ENCODE results near the gene TRPM4. TPM values are rescaled to one million over a fixed set of nuclear protein-coding genes. Genes with fewer than 3 reads are reported as not detected.
A peak's percentile ranks its signal among the peaks of the same experiment; 100 is the strongest.
"Not testable (repeated sequence)": the region's sequence is repeated elsewhere in the genome, so short reads cannot be mapped to it uniquely, and the experiment has no call there.

Gene TRPM4
- polyA plus RNA-seq, 4 donors, result 15.8 to 298 (median 92.6) TPM

DNA sequence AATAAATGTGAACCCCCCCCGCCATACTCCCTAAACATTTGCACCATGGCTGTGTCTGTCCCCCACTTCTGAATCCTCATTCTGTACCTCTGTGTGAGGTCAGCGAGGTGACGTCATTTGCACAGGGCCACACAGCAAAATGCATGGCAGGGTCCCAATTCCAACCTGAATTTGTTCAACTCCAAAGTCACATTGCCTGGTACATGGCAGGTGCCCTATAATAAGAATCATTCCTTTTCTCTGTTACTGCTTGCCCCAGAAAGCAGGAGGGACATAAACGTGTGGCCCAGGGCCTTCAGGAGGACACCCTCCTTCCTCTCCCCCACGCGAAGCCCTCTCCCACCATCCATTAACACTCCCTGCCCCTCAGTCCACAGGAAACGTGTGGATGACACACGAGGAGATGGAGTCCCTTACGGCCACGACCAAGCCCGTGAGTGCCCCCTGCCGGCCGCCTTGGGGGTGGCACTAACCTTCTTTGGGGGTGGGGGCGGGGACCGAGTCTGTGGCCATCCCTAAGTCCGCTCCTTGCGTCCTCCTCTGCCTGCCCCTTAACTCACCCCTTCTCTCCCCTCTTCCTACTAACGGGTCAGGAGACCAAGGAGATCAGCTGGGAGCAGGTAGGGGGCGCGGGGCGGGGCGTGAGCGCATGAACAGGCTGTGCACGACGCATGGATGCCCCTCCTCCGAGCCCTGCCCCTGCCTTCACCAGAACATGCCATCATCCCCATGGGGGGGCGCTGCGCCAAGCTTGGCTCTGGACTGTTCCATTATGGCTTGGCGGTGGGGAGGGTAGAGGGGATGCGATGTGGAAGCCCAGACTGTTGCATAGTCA, 11.8 kb upstream of the TRPM4 start:
- peaks cover 0 to 26% (median 0%) of the 10 kb centered on the region in 3 donors for H3K4me1 ChIP-seq (ENCODE audit: control insufficient read depth in 3 of 3, insufficient read depth in 2 of 3, low read depth in 1 of 3, low read length in 2 of 3)
- WGBS, 3 donors, result 7 to 8% (median 8%) methylated on average over 28 to 30 of the region's 30 CpGs

GRCh38 chr19:49146408-49146770, 11.2 kb upstream of the TRPM4 start:
- Histone ChIP-seq H3K4me1 (ENCODE audit: control insufficient read depth in 3 of 3, insufficient read depth in 2 of 3, low read depth in 1 of 3, low read length in 2 of 3) (peaks cover 0 to 29% (median 4%) of the 10 kb centered on the region in 3 donors), H3K27me3 (ENCODE audit: control insufficient read depth in 3 of 3, insufficient read depth in 3 of 3, low read length in 3 of 3) (peaks cover 0 to 75% (median 0%) of the 10 kb centered on the region in 3 donors)
- H3K4me3 ChIP-seq (ENCODE audit: low read depth in 1 of 3, low read length in 3 of 3); H3K27ac ChIP-seq (ENCODE audit: low read depth in 1 of 3, low read length in 2 of 3); DNase-seq; H3K9me3 ChIP-seq (ENCODE audit: control insufficient read depth in 2 of 2, insufficient read depth in 1 of 2, low read depth in 1 of 2, low read length in 1 of 2); H3K36me3 ChIP-seq (ENCODE audit: control insufficient read depth in 3 of 3, insufficient read depth in 2 of 3, low read depth in 1 of 3, low read length in 3 of 3); FAIRE-seq: not testable (repeated sequence)
- WGBS, 3 donors, result 23 to 35% (median 34%) methylated on average over 7 of the region's 7 CpGs

More for the DNA sequence above, 11.8 kb upstream of the TRPM4 start:
- H3K36me3 ChIP-seq (ENCODE audit: control insufficient read depth in 3 of 3, insufficient read depth in 2 of 3, low read depth in 1 of 3, low read length in 3 of 3), result no peaks in the 10 kb centered on the region
- H3K27ac ChIP-seq (ENCODE audit: low read depth in 1 of 3, low read length in 2 of 3), result no peak overlapping the region
- H3K27me3 ChIP-seq (ENCODE audit: control insufficient read depth in 3 of 3, insufficient read depth in 3 of 3, low read length in 3 of 3), result peaks cover 0 to 72% (median 0%) of the 10 kb centered on the region in 3 donors
- FAIRE-seq, result no peak
- DNase-seq, result peak; percentile 70 to 79
- H3K4me3 ChIP-seq (ENCODE audit: low read depth in 1 of 3, low read length in 3 of 3), result no peak overlapping the region
- H3K9me3 ChIP-seq (ENCODE audit: control insufficient read depth in 2 of 2, insufficient read depth in 1 of 2, low read depth in 1 of 2, low read length in 1 of 2), result peaks cover 0 to 6% of the 10 kb centered on the region in 2 donors

DNA sequence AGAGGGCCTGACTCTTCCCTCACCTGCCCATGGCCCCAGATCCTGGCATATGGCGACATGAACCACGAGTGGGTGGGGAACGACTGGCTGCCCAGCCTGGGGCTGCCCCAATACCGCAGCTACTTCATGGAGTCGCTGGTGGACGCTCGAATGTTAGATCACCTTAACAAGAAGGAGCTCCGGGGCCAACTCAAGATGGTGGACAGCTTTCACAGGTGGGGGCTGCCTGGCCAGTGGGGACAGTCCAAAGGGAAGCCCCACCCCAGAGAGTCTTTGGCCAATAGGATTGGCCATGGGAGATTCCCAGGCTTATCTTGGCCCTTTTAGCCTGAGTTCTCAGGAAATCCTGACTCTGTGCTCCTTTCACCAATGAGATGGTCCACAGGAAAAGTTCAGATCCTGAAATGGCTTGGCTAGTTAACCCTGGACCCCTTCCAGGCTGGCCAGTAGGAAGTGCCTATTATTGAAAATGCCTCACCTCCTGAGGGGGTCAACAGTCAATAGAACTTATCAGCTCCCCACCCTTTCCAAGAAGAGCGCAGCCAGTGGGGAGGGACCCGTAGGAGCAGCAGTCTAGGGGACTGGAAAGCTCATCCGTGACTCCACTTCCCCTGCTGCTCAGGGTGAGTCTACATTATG, 9.4 kb upstream of the TRPM4 start:
- Histone ChIP-seq H3K4me3 (ENCODE audit: low read depth in 1 of 3, low read length in 3 of 3) (peak overlapping the region in 1 of 3 donors; percentile 59), H3K27ac (ENCODE audit: low read depth in 1 of 3, low read length in 2 of 3) (peak overlapping the region in 1 of 3 donors; percentile 59), H3K36me3 (ENCODE audit: control insufficient read depth in 3 of 3, insufficient read depth in 2 of 3, low read depth in 1 of 3, low read length in 3 of 3) (no peaks in the 10 kb centered on the region), H3K9me3 (ENCODE audit: control insufficient read depth in 2 of 2, insufficient read depth in 1 of 2, low read depth in 1 of 2, low read length in 1 of 2) (peaks cover 0 to 14% of the 10 kb centered on the region in 2 donors), H3K4me1 (ENCODE audit: control insufficient read depth in 3 of 3, insufficient read depth in 2 of 3, low read depth in 1 of 3, low read length in 2 of 3) (peaks cover 0 to 29% (median 4%) of the 10 kb centered on the region in 3 donors), H3K27me3 (ENCODE audit: control insufficient read depth in 3 of 3, insufficient read depth in 3 of 3, low read length in 3 of 3) (peaks cover 0 to 68% (median 0%) of the 10 kb centered on the region in 3 donors)
- no peak for DNase-seq
- no peak for FAIRE-seq
- 60 to 73% (median 69%) methylated on average over 11 of the region's 11 CpGs for WGBS, 3 donors

DNA sequence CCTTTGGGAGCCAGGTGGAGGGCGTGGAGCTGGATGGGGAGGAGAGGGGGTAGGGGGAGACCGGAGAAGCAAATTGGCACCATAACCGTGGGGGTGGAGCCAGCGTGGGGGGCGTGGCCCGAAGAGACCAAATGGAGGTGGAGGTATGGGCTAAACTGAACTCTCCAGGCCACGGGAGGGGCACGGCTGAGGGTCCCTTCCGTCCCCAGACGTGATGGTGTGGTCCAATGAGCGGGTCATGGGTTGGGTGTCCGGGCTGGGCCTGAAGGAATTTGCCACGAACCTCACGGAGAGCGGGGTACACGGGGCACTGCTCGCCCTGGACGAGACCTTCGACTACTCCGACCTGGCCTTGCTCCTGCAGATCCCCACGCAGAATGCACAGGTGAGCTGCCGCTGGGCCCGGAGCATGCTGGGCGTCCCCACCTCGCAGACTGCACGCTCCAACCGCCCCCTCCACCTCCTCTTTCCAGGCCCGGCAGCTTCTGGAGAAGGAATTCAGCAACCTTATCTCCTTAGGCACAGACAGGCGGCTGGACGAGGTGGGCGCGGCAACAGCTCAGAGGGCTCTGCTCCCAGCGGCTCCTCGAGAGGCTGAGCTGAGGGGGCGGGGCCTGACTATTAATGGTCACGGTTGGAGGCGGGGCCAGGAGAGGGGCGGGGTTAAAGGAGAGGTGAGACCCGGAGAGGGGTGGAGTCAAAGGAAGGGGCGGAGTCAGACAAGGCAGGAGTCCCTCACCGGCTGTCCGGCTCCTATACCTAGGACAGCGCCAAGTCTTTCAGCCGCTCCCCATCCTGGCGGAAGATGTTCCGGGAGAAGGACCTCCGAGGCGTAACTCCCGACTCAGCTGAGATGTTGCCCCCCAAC, 8.6 kb upstream of the TRPM4 start:
- Histone ChIP-seq H3K9me3 (ENCODE audit: control insufficient read depth in 2 of 2, insufficient read depth in 1 of 2, low read depth in 1 of 2, low read length in 1 of 2) (peaks cover 0 to 14% of the 10 kb centered on the region in 2 donors), H3K27me3 (ENCODE audit: control insufficient read depth in 3 of 3, insufficient read depth in 3 of 3, low read length in 3 of 3) (peaks cover 0 to 69% (median 0%) of the 10 kb centered on the region in 3 donors), H3K4me1 (ENCODE audit: control insufficient read depth in 3 of 3, insufficient read depth in 2 of 3, low read depth in 1 of 3, low read length in 2 of 3) (peaks cover 0 to 29% (median 4%) of the 10 kb centered on the region in 3 donors), H3K27ac (ENCODE audit: low read depth in 1 of 3, low read length in 2 of 3) (peak overlapping the region; percentile 79 to 95 (median 88)), H3K4me3 (ENCODE audit: low read depth in 1 of 3, low read length in 3 of 3) (peak overlapping the region; percentile 36 to 67 (median 59)), H3K36me3 (ENCODE audit: control insufficient read depth in 3 of 3, insufficient read depth in 2 of 3, low read depth in 1 of 3, low read length in 3 of 3) (no peaks in the 10 kb centered on the region)
- no peak for FAIRE-seq
- 0 to 3% (median 2%) methylated on average over 40 to 49 of the region's 49 CpGs for WGBS, 3 donors
- peak; percentile 96 to 99 for DNase-seq

DNA sequence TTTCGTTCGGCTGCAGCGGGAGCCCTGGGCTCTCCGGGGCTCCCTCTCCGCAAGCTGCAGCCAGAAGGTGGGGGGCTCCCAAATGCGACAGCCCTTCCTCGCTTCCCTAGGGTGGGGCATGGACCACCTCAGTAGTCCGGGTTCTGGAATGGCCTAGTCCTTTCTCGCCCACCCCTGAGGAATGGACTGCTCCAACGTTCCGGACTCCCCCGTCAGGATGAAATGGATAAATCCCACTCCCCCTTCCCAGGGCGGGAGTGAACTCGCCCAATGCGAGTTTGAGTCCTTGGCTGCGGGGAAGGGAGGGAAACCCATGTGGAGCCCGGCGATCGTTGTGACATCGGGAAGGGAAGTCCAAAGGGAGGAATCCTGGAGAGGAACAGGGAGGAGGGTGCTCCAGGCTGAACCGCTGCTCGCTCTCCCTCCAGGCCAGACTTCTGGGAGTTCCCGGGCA, 7.9 kb upstream of the TRPM4 start:
- Histone ChIP-seq H3K27me3 (ENCODE audit: control insufficient read depth in 3 of 3, insufficient read depth in 3 of 3, low read length in 3 of 3) (peaks cover 0 to 70% (median 0%) of the 10 kb centered on the region in 3 donors), H3K36me3 (ENCODE audit: control insufficient read depth in 3 of 3, insufficient read depth in 2 of 3, low read depth in 1 of 3, low read length in 3 of 3) (no peaks in the 10 kb centered on the region), H3K27ac (ENCODE audit: low read depth in 1 of 3, low read length in 2 of 3) (peak overlapping the region; percentile 79 to 95 (median 88)), H3K4me1 (ENCODE audit: control insufficient read depth in 3 of 3, insufficient read depth in 2 of 3, low read depth in 1 of 3, low read length in 2 of 3) (peaks cover 0 to 29% (median 4%) of the 10 kb centered on the region in 3 donors), H3K9me3 (ENCODE audit: control insufficient read depth in 2 of 2, insufficient read depth in 1 of 2, low read depth in 1 of 2, low read length in 1 of 2) (peaks cover 0 to 14% of the 10 kb centered on the region in 2 donors), H3K4me3 (ENCODE audit: low read depth in 1 of 3, low read length in 3 of 3) (peak overlapping the region; percentile 36 to 67 (median 59))
- DNase-seq (peak; percentile 63 to 78), FAIRE-seq (no peak)
- 0 to 2% (median 1%) methylated on average over 22 to 23 of the region's 23 CpGs for WGBS, 3 donors

GRCh38 chr19:49150106-49150943, 7.3 kb upstream of the TRPM4 start:
- no peak for FAIRE-seq
- peaks cover 0 to 73% (median 0%) of the 10 kb centered on the region in 3 donors for H3K27me3 ChIP-seq (ENCODE audit: control insufficient read depth in 3 of 3, insufficient read depth in 3 of 3, low read length in 3 of 3)
- peak; percentile 90 to 95 for DNase-seq
- H3K4me3 ChIP-seq (ENCODE audit: low read depth in 1 of 3, low read length in 3 of 3), result peak overlapping the region; percentile 36 to 67 (median 59)
- peak overlapping the region; percentile 79 to 95 (median 88) for H3K27ac ChIP-seq (ENCODE audit: low read depth in 1 of 3, low read length in 2 of 3)
- 0 to 1% (median 1%) methylated on average over 54 to 73 of the region's 75 CpGs for WGBS, 3 donors
- H3K36me3 ChIP-seq (ENCODE audit: control insufficient read depth in 3 of 3, insufficient read depth in 2 of 3, low read depth in 1 of 3, low read length in 3 of 3), result no peaks in the 10 kb centered on the region
- peaks cover 0 to 14% of the 10 kb centered on the region in 2 donors for H3K9me3 ChIP-seq (ENCODE audit: control insufficient read depth in 2 of 2, insufficient read depth in 1 of 2, low read depth in 1 of 2, low read length in 1 of 2)
- peaks cover 0 to 29% (median 4%) of the 10 kb centered on the region in 3 donors for H3K4me1 ChIP-seq (ENCODE audit: control insufficient read depth in 3 of 3, insufficient read depth in 2 of 3, low read depth in 1 of 3, low read length in 2 of 3)

DNA sequence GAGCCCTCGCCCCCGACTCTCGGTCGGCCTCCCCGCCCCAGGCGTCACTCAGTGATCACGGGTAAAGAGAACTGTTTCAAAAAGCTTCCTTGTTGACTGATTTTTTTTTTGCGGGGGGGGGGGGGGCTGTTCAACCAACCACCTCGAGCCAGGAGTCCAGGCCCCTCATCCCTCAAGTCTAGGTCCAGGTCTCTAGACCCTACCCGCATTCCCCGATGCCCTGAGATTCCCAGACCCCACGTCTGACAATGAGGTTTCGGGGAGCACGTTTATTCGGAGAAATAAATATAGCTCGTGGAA, 6.7 kb upstream of the TRPM4 start:
- Histone ChIP-seq H3K4me3 (ENCODE audit: low read depth in 1 of 3, low read length in 3 of 3) (peak overlapping the region in 2 of 3 donors; percentile 59 to 67), H3K27me3 (ENCODE audit: control insufficient read depth in 3 of 3, insufficient read depth in 3 of 3, low read length in 3 of 3) (peaks cover 0 to 76% (median 0%) of the 10 kb centered on the region in 3 donors), H3K27ac (ENCODE audit: low read depth in 1 of 3, low read length in 2 of 3) (peak overlapping the region; percentile 79 to 95 (median 88)), H3K9me3 (ENCODE audit: control insufficient read depth in 2 of 2, insufficient read depth in 1 of 2, low read depth in 1 of 2, low read length in 1 of 2) (peaks cover 0 to 14% of the 10 kb centered on the region in 2 donors), H3K4me1 (ENCODE audit: control insufficient read depth in 3 of 3, insufficient read depth in 2 of 3, low read depth in 1 of 3, low read length in 2 of 3) (peaks cover 0 to 29% (median 4%) of the 10 kb centered on the region in 3 donors), H3K36me3 (ENCODE audit: control insufficient read depth in 3 of 3, insufficient read depth in 2 of 3, low read depth in 1 of 3, low read length in 3 of 3) (no peaks in the 10 kb centered on the region)
- 3 to 6% (median 6%) methylated on average over 12 to 16 of the region's 16 CpGs for WGBS, 3 donors
- DNase-seq (no peak), FAIRE-seq (no peak)

All from small intestine (tissue), 7 donors.